SK-N-MC (cell line): ENCODE results near the gene DDX47.

ENCODE experiments used
- EZH2 ChIP-seq: fragments of 200-600 bp; sonication (generic); IDR thresholded peaks from one replicate; pipeline ENCODE4 v1.6.1; 2017; ENCODE audit warnings: antibody characterized with exemption
- FOXP2 ChIP-seq: optimal IDR thresholded peaks from 2 replicates; pipeline ENCODE3; 2011; ENCODE audit warnings: mild to moderate bottlenecking, moderate library complexity; ENCODE audit not compliant: insufficient read depth; ENCODE audit errors: extremely low read length, control extremely low read depth
- POLR2AphosphoS5 ChIP-seq: IDR thresholded peaks from 2 replicates; pipeline ENCODE4 v1.6.1; 2012; ENCODE audit warnings: mild to moderate bottlenecking, low read depth, low read length, borderline replicate concordance

DNA sequence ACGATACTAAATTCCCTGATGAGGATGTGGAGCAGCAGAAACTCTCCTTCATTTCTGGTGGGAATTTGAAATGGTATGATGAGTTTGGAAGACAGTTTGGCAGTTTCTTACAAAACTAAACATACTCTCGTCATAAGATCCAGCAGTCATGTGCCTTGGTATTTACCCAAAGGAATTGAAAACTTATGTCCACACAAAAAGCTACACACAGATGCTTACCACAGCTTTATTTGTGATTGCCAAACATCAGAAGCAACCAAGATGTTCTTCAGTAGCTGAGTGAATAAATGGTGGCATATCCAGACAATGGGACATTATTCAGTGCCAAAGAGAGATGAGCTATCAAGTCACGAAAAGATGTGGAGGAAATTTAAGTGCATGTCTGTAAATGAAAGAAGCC, 38.4 kb upstream of the DDX47 start:
- no peak for TF ChIP-seq EZH2
- TF ChIP-seq POLR2AphosphoS5: no peak
- no peak for TF ChIP-seq FOXP2
